HK-2 (cell line): ENCODE data around the gene INPP5A.
"Not testable (repeated sequence)": the region's sequence is repeated elsewhere in the genome, so short reads cannot be mapped to it uniquely, and the experiment has no call there.

ENCODE experiments used
- DNase-seq: peaks from one replicate; pipeline ENCODE4 v3.0.0-alpha.2; 2018; ENCODE audit not compliant: unreplicated experiment

The INPP5A gene

GRCh38 chr10:132690821-132691610, 153.4 kb downstream of the INPP5A start:
- no peak for DNase-seq

- DNase-seq = no peak
These were observed 154.1 kb downstream of the INPP5A start for GRCh38 chr10:132691711-132692153.

- no peak for DNase-seq
These were observed 154.7 kb downstream of the INPP5A start for GRCh38 chr10:132692311-132692710.

GRCh38 chr10:132693676-132694075, 156.1 kb downstream of the INPP5A start:
- DNase-seq = no peak

GRCh38 chr10:132696204-132696603, 158.6 kb downstream of the INPP5A start:
- no peak for DNase-seq

GRCh38 chr10:132696728-132697577, 159.4 kb downstream of the INPP5A start:
- DNase-seq = no peak

- no peak for DNase-seq
These were observed 160.1 kb downstream of the INPP5A start for GRCh38 chr10:132697578-132698200.

GRCh38 chr10:132698211-132698751, 160.7 kb downstream of the INPP5A start:
- no peak for DNase-seq

GRCh38 chr10:132698761-132699391, 161.3 kb downstream of the INPP5A start:
- no peak for DNase-seq

- no peak for DNase-seq
These were observed 162.0 kb downstream of the INPP5A start for GRCh38 chr10:132699411-132700155.

GRCh38 chr10:132700156-132701098, 162.8 kb downstream of the INPP5A start:
- DNase-seq = no peak

- no peak for DNase-seq
These were observed 163.7 kb downstream of the INPP5A start for GRCh38 chr10:132701099-132701845.

- DNase-seq = no peak
These were observed 164.2 kb downstream of the INPP5A start for GRCh38 chr10:132701846-132702190.

- no peak for DNase-seq
These were observed 165.2 kb downstream of the INPP5A start for GRCh38 chr10:132702601-132703418.

GRCh38 chr10:132703419-132704007, 165.9 kb downstream of the INPP5A start:
- no peak for DNase-seq

- DNase-seq = no peak
These were observed 166.6 kb downstream of the INPP5A start for GRCh38 chr10:132704008-132704814.

- DNase-seq = not testable (repeated sequence)
These were observed 167.2 kb downstream of the INPP5A start for GRCh38 chr10:132704815-132705064.
